ENCODE measurements around the gene DLG2.

DLG2 gene

DNA sequence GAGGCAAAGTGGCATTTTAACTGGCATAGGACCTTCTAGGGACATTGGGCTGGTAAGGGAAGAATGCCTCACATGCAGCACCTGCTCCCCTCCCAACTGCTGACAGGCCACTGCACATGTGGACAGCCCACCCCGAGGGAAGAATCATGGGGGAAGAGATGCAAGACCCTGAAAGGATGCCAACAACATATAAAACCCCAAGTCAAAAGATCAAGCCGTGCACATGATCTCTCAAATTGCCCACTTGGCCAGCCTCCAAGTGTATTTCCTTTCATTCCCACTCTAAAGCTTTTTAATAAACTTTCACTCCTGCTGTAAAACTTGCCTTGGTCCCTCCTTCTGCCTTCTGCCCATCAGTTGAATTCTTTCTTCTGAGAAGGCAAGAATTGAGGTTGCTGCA lies 1393.1 kb downstream of the DLG2 start:
- DNase-seq = no peak

GRCh38 chr11:84232511-84232910 lies 1394.6 kb downstream of the DLG2 start:
- no peak for DNase-seq

DNA sequence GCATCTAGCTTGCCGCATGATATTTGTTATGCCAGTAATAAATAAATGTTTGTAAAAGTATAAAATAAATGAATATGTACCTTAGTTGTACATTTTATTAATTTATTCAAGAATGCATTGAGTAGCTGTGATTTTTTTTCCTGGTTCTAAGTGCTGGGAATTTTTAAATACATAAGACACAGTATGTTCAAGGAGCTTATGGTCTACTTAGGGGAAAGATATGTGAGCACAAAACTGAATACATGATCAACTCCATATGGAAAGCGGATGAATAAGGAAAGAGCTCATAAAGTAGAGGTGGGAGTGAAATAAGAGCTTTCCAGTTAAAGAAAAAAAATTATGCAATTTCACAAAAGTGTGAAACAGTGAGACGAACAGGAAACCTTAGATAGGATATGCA lies 1396.7 kb downstream of the DLG2 start:
- no peak for DNase-seq

DNA sequence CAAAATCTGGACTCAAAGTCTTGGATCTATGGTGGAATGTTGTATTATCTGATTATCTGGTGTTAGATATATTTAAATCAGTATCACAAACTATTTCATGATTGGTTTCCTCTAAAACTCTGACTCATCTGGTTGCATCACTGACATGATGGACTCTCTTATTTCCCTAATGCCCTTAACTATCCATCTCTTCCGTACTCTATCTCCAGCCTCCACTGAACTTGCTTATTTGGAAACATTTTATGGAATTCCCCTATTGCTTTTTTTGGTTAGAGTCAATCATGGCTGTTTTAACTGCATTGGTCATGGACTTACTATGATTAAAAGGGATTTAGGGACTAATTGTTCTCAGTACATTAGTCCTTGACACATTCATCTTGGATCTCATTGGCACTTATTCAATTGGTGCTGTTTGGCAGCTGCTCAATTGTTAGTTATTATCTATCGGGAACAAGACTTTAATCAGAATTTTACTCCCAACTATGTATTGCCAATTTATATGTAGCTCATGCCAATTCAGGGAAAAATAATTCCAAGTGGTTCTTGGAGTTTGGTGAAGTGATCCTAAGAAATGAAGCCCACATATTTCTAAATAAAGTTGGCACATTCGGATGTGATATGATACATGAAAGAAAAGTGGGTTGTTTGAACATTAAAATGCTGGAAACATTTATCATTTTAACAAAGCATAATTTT lies 1399.0 kb downstream of the DLG2 start:
- no peak for DNase-seq

DNA sequence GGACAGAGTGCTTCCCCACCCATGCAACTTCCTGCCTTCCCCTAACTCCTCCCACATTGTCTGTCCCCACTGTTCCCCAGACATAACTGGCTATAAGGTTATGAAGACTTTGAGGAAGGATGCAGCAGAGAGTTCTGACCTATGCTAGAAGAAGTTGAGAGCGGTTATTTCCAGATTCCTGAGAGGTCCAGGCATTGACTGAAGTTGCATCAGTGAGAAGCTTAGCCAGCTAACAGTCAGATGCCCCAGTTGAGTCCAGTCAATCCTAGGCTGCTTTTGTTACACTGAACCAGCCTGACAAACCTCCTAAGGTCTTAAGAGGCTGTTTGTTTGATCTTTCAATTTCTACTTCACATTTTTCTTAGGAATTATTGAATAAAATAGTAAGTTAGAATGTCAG lies 1403.1 kb downstream of the DLG2 start:
- no peak for DNase-seq

GRCh38 chr11:84218318-84218717 lies 1408.8 kb downstream of the DLG2 start:
- DNase-seq = no peak

- DNase-seq = no peak
Observed at GRCh38 chr11:84215672-84216071, 1411.5 kb downstream of the DLG2 start.

DNA sequence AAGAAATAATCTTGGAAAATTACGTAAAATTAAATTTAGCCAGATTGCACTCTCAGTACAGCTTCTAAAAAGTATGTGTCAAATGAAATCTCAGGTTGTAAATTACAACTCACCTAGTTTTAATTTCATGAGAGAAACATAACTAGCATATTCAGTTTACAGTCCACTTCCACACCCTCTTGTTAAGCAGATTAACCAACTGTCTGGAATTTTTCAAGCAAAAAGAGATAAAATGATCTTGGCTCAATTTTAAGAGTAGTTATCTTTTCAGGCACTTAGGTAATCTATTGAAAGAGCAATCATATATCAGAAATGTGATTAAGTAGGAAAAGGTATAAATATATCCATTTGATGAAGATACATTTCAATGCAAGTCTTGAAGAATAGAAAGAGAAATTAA lies 1412.6 kb downstream of the DLG2 start:
- DNase-seq = no peak

DNA sequence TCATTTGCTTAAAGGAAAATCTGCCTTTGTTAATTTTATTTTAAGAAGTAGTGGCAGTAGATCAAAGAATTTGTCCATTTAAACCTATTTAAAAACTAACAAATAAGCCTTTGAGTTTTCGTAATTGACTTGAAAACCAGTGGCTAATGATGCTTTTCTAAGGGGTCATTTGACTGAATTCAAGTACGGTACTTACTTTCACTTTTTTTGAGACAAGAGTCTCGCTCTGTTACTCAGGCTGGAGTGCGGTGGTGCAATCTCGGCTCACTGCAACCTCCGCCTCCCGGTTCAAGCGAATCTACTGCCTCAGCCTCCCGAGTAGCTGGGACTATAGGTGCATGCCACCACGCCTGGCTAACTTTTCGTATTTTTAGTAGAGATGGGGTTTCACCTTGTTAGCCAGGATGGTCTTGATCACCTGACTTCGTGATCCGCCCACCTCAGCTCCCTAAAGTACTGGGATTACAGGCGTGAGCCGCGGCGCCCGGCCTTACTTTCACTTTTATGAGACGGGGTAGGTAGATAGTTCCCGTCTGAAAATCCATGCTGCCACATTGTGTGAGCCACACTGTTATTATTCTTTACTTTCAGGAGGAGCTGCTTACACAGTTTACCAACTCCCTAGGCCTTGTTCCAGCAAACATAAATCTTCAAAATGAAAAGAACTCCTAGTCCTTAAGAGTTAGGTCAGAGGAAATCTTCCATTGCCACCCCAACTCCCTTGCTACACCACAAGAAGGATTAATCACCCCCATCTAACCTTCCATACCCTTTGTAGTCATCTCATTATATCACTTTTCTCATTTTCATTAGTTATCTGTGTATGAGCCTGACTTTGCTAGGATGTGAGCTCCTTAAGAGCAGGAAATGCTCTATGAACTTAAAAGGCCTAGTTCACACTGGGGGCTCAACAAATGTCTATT lies 1414.4 kb downstream of the DLG2 start:
- DNase-seq = no peak

DNA sequence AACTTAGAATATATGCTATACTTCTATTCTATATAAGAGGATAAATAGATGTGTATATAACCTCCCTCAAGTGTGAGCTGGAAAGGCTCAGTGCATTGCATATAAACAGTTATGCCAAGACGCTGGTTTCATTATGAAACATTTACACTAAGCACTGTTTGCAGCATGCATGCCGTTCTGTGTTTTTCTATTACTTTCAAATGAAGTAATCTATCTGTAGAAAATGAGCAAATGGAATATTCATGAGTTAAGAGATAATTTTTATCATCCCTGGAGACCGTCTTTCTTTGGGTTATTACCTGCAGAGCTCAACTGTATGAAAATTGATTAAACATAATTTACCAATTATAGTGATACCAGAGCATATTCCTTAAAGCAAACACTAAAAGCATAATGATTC lies 1415.2 kb downstream of the DLG2 start:
- DNase-seq = no peak

DNA sequence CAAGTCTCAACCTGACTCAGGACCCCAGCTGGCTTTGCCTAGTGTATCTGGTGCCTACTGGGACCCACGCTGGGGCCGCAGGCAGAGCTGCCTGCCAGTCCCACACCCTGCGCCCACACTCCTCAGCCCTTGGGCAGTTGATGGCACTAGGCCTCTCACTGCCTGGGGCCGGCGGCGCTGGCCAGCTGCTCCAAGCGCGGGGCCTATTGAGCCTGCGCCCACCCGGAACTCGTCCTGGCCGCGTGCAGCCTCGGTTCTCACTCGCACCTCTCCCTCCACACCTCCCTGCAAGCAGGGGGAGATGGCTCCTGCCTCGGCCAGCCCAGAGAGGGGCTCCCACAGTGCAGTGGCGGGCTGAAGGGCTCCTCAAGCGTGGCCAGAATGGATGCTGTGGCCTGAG lies 1432.4 kb downstream of the DLG2 start:
- DNase-seq = no peak

GRCh38 chr11:84193706-84194105 lies 1433.4 kb downstream of the DLG2 start:
- DNase-seq = no peak

- no peak for DNase-seq
Observed at GRCh38 chr11:84188521-84188920, 1438.6 kb downstream of the DLG2 start.

GRCh38 chr11:84173078-84173477 lies 1454.1 kb downstream of the DLG2 start:
- no peak for DNase-seq

DNA sequence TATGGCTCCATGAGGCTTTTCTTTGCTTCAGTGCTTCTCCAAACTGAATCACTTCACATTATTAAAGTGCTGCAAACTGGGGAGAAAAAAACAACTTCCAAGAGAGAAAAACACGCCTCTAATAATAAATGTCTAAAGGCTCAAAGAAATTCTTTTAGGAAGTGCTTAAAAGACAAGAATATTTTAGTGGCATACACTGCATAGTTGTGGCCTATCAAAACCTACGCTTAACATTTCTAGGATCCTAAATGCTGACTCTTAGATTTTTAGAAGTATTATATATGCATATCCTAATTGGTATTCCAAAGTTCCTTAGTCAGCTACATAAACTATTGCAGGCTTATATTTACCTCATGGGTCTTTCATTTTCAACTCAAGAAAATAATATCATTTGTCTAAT lies 1462.0 kb downstream of the DLG2 start:
- no peak for DNase-seq

DNA sequence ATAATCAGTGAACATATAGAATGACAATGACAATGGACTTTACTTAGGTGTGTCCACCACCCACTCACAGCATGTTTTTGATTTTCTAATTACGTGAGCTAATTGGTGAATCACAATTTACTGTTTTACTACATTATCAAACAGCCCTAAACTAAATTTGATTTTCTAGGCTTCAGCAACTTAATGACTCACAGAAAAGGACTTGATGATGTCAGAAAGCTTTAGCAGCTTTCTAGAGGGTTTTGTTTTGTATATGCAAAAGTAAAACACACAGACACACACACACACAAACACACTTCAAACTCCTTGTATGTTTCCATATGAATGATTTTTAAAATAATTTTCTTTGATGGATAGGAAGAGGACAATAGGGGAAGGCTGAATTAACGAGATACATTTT lies 1462.4 kb downstream of the DLG2 start:
- DNase-seq = no peak

- DNase-seq = no peak
Observed at GRCh38 chr11:84163116-84163515, 1464.0 kb downstream of the DLG2 start.

- no peak for DNase-seq
Observed at GRCh38 chr11:84157639-84158038, 1469.5 kb downstream of the DLG2 start.

DNA sequence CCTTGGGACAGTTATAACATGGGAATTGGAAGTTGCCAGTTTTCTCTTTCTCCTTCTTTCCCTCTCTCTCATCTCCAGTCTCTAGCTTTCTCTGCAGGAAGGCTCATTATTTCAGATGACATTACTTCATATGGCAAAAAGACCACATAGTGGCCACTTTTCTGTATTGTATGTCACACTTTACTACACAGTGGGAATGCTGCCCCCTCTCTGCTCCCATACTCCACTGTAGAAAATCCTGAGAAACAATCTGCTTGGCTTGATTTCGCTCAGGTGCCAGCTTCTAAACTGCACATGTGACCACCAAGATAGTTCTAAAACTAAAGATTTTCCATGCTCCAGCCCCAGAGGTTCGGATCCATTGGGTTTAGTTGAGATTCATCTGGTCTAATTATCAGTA lies 1480.3 kb downstream of the DLG2 start:
- no peak for DNase-seq

GRCh38 chr11:84145616-84146185 lies 1481.4 kb downstream of the DLG2 start:
- DNase-seq = no peak

DNA sequence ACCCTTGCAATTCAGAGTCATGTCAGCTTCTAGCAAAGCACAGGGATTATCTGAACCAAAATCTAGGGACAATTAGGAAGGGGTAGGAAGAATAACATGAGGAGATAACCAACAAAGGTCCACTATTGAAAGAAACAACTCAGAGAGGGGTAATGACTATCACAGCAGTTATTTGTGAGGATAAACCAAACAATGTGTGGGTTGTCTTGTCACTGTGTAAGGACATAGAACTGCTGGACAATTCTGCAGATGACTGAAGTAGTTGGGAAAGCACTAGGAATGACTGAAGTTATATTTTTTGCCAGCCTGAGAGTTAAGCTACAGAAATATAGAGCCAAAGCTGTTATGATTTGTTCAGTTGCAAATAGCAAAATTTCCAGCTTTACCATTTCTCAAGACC lies 1482.6 kb downstream of the DLG2 start:
- no peak for DNase-seq

DNA sequence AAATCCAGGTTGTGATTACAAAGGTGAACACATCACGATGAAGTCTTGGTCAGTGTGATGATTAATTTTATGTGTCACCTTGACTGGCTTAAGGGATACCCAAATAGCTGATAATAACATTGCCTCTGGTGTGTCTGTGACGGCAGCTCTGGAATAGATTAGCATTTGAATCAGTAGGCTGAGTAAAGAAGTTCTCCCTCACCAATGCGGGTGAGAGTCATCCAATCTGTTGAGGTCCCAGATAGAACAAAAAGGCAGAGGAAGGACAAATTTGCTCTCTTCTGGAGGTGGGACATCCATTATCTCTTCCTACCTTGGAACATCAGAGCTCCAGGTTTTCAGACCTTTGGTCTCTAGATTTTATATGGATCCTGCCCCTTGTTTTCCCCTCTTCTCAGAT lies 1484.7 kb downstream of the DLG2 start:
- no peak for DNase-seq

DNA sequence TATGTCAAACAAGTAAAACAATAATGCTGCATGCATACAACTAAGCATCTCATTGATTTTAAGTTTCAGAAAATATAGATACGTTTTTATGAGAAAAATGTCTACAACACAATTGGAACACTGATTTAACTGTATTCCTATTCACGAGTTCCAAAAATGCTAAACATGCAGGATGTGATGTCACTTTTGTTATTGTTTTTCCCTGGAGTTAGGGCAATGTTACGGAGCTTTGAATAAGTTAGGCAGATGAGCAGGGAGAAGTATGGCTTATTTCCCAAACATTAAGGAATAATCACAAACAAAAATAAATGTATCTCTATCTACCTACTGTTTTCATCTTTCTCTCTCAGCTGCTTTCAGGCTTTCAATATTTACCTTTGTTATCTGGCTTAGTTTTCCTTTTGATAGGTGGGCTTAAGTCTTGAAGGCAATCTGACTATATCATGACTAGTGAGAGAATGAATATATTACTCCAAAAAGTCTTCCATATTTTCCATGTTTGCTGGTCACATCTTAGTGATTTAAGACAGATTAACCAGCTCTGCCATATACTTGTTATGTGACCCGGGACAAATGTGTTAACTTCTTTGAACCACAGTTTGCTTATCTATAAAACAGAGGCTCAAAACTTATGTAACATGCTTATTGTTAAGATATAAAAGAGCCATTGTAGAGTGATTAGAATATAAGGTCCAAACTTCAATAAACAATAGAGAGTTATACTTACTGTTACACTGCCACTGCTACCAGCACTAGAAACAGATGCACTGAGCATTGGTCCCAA lies 1486.6 kb downstream of the DLG2 start:
- DNase-seq = no peak

Data from effector CD4-positive, alpha-beta T cell (primary cell).